ENCODE data around the gene ARID4B. TPM values are rescaled to one million over a fixed set of nuclear protein-coding genes. Genes with fewer than 3 reads are reported as not detected.
"Not testable (repeated sequence)": the region's sequence is repeated elsewhere in the genome, so short reads cannot be mapped to it uniquely, and the experiment has no call there.

The ARID4B gene
- total RNA-seq, 1 experiment from 2014 or later: 25.7 TPM

DNA sequence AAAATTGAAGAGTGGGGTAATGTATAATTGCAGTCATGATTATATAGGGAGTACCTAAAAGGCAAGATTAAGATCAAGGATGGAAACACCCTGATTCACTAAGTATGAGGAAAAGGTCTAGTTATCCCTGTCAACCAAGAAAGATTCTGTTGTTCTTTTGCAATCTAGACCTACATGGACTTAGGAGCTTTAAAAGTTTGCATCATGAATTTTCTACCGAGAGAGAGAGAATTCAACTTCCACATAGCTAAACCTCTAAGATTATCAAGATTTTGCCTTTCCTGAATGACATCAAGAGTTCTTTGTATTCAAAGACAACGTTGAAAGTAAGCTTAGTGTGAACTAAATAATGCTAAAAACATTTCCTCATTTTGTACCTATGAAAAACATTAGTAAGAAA is 88.1 kb downstream of the ARID4B start:
- no peak for DNase-seq (ENCODE audit: extremely low read depth, low read depth)

DNA sequence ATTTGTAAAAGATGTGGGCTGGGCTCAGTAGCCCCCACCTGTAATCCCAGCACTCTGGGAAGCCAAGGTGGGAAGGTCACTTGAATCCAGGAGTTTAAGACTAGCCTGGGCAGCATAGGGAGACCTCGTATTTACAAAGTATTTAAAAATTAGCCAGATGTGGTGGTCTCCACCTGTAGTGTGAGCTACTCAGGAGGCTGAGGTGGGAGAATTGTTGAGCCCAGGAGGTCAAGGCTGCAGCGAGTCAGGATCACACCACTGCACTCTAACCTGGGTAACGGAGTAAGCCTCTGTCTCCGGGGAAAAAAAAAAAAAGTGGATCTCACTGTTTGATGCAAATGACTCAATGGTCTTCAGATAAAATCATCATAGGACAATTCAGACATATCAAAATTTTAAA is 89.4 kb downstream of the ARID4B start:
- no peak for DNase-seq (ENCODE audit: extremely low read depth, low read depth)

GRCh38 chr1:235236128-235236527 is 91.9 kb downstream of the ARID4B start:
- no peak for DNase-seq (ENCODE audit: extremely low read depth, low read depth)

- DNase-seq (ENCODE audit: extremely low read depth, low read depth): no peak
These were observed 98.1 kb downstream of the ARID4B start for GRCh38 chr1:235229868-235230267.

DNA sequence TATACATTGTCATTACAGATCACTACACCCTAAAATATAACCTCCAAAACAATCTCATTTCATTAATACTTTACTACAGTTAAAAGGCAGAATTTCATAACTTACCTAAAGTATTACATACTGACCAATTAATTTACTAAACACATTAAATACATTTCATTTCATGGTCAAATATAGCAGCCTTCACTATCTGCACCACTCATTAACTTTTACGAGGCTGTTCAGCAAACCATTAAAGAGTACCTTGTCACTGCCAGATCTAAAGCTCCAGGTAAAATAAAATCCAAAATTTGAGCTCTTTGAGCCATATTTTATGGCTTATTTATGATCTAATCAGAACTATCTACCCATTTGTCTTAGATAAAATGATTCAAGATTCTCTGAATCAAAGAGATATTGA is 100.6 kb downstream of the ARID4B start:
- DNase-seq (ENCODE audit: extremely low read depth, low read depth): no peak

DNA sequence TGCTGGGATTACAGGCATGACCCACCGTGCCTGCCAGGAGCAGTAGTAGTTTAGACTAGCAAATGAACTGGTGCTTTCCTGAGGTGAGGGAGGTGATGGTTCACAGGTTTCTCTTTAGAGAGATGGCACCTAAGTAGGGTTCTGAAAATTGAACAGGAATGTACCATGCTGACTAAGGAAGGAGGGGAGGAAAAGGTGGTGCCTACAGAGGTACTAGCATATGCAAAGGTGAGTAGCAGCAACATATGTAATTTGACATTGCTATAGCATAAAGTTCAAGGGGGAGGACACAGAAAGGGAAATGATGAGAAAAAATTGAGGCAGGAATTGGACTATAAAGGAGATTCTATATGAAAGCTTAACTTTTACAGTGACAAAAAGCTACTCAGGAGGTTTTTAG is 101.0 kb downstream of the ARID4B start:
- no peak for DNase-seq (ENCODE audit: extremely low read depth, low read depth)

DNA sequence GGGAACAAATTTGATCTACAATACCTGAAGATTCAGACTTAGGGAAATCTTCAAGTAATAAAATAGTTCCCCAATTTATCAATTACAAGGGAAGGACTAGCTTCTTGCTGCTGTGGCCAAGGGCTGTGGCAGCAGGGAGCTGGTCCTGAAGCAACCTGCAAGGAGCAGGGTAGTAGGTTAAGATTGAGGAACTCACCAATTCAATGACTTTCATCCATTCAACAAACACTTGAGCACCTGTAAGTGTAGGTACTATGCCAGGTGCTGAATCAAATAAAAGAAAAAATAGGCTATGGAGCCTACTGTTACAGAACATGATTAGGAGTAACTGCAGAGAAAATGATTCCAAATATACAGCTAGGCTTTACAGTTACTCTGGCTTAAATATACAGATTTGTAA is 102.7 kb downstream of the ARID4B start:
- no peak for DNase-seq (ENCODE audit: extremely low read depth, low read depth)

DNA sequence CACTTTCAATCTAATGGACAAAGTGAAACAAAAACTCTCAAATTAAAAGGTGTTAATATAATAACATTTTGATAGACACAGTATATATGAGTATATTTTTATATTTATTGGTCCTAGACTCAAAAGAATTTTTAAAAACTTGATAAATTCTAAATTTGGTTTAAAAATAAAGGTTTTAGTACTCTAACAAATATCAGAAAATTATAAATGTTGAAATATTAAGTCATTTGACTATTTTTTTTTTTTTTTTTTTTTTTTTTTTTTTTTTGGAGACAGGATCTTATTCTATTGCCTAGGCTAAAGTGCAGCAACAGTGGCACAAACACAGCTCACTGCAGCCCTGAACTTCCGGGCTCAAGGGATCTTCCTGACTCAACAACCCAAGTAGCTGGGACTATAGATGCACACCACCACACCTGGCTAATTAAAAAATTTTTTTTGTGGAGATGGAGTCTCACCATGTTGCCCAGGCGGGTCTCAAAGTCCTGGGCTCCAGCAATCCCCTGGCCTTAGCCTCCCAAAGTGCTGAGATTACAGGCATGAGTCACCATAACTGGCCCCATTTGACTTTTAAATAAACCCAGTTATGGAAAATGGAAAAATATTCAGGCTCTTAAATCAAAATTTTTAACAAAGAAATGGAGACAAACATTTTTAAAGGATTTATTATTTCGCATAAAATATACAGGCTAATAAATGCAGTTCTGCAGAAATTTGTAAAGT is 106.2 kb downstream of the ARID4B start:
- no peak for DNase-seq (ENCODE audit: extremely low read depth, low read depth)

GRCh38 chr1:235215453-235215852 is 112.5 kb downstream of the ARID4B start:
- no peak for DNase-seq (ENCODE audit: extremely low read depth, low read depth)

- not testable (repeated sequence) for DNase-seq (ENCODE audit: extremely low read depth, low read depth)
These were observed 113.0 kb downstream of the ARID4B start for GRCh38 chr1:235214962-235215361.

DNA sequence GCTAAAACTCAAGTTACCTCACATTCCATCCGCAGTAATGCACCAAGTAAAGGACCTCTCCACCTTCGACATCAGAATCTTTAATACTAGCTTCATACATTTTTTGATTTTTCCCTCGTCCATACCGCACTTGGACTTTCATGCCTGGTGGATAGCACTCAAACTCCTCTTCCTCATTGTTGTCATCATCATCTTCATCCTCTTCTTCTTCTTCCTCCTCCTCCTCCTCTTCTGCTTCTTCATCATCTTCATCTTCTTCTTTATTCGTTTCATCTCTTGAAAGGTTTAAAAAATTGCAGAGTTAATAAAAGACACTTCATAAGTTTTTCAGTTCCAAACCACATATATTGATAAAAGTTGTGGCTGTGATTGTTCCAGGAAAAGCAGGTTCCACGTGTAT is 114.2 kb downstream of the ARID4B start:
- DNase-seq (ENCODE audit: extremely low read depth, low read depth): no peak

GRCh38 chr1:235211517-235211916 is 116.5 kb downstream of the ARID4B start:
- DNase-seq (ENCODE audit: extremely low read depth, low read depth): no peak

GRCh38 chr1:235207209-235207565 is 120.8 kb downstream of the ARID4B start:
- DNase-seq (ENCODE audit: extremely low read depth, low read depth): no peak

DNA sequence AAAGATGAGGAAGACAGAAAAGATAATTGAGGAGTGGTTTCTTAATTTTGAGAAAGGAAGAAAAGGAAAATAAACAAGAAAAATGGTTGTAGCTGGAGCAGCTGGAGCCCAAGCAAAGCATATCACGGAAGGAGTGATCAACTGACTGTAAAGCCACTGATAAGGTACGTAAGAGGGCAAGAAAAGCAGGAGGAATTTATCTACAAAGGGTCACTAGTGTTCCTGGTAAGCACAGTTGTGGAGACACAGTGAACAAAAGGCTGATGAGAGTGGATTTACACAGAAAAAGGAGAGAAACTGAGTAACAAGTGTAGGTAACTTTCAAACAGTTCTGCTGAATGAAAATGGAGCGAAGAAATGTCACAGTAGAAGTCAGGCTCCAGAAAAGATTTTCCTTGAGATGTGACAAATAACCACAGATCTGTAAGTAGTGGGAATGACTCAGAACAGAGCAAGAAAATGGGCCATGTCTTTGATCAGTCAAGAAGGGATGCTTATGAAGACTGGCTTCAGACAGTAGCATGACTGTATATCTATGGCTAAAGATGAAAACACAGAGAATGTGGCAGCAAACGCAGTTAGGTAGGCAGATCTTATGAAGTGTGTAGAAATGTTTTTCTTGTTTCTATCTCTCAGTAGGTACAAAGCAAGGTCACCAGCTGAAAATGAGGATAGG is 121.3 kb downstream of the ARID4B start:
- DNase-seq (ENCODE audit: extremely low read depth, low read depth): no peak

DNA sequence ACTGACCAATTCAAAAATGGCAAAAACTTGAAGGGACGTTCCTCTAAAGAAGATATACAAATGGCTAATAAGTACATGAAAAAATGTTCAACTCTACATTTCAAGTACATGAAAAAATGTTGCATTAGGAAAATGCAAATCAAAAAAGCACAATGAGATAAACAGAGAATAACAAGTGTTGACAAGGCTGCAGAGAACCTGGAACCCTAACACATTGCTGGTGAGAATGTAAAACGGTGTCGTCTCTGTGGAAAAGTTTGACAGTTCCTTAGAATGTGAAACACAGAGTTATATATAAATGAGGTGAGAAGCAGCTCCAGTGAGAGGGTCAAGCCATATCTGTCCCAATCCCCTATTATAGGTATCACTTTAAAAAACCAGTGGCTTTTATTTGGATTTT is 122.3 kb downstream of the ARID4B start:
- DNase-seq (ENCODE audit: extremely low read depth, low read depth): no peak

DNA sequence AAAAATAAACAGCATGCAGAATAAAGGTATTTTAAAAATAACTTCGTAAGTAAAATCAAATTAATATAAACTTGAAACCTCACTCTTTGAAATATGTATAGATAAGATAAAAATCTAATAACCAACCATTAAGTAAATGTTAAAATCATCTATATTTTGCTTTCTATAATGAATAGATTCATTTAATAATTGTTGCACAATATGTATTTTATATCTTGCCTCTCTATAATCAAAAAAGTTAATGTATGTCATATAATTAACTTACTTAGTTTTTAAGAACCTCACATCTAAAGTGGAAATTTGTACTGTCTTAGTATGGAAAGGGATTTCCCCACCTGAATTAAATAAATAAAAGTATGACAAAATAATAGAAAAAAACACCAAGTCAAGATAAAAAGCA is 124.6 kb downstream of the ARID4B start:
- no peak for DNase-seq (ENCODE audit: extremely low read depth, low read depth)

DNA sequence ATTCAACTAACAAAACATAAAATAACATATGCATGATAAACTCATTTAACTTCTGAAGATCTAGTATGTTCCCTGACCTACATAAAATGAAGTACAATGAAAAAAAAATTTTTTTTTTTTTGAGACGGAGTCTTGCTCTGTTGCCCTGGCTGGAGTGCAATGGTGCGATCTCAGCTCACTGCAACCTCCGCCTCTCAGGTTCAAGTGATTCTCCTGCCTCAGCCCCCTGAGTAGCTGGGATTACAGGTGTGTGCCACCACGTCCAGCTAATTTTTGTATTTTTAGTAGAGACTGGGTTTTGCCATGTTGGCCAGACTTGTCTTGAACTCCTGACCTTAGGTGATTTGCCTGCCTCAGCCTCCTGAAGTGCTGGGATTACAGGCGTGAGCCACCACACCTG is 125.5 kb downstream of the ARID4B start:
- not testable (repeated sequence) for DNase-seq (ENCODE audit: extremely low read depth, low read depth)

DNA sequence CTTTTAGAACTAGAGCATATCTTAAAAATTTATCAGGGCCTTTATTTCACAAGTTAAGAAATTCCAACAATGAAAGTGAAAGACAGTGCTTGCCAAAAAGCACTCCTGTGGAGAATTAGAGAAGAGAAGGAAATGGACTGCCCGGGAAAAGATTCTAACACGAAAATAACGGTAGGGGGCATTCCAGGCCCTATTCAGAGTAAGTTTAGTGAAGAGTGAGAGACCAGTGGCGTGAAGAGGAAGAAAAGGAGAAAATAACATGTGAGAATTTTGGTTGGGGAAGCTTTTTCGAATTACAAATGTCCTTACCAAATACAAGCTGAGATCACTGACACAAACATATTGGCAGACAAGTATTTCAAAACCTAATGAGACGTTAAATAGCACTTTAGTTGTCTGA is 128.5 kb downstream of the ARID4B start:
- DNase-seq (ENCODE audit: extremely low read depth, low read depth): peak; percentile 41

GRCh38 chr1:235190431-235190830 is 137.5 kb downstream of the ARID4B start:
- DNase-seq (ENCODE audit: extremely low read depth, low read depth): no peak

GRCh38 chr1:235187316-235187715 is 140.7 kb downstream of the ARID4B start:
- DNase-seq (ENCODE audit: extremely low read depth, low read depth): no peak

DNA sequence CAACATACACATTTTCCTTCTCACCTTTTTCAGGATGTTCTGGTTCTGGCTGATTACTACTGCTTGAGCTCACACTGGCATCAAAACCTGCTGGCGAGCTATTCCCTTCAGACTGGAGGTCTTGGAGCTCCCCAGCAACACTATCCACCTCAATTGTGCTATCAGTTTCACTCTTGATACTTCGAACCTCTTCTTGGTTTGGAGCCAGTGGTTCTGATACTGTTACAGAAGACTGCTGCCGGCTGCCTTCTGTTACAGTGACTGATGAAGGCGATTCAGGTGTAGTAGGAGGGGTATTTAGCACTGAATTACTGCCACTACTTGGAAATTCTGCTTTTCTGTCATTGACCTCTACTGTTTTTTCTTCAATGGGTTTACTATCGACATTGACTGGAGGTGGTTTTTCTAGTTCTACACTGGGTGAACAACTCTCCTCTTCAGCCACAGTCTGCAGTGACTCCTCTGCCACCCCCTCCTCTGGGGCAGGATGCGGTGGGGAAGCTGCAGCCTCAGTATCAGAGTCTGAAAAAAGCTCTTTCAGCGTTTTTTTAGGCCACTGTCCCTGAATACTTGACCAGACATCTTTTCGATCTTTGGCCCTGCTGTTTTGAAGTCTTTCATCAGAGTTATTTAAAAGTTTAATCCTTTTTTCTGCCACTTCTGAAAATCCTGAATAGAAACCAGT is 146.3 kb downstream of the ARID4B start:
- DNase-seq (ENCODE audit: extremely low read depth, low read depth): no peak

DNA sequence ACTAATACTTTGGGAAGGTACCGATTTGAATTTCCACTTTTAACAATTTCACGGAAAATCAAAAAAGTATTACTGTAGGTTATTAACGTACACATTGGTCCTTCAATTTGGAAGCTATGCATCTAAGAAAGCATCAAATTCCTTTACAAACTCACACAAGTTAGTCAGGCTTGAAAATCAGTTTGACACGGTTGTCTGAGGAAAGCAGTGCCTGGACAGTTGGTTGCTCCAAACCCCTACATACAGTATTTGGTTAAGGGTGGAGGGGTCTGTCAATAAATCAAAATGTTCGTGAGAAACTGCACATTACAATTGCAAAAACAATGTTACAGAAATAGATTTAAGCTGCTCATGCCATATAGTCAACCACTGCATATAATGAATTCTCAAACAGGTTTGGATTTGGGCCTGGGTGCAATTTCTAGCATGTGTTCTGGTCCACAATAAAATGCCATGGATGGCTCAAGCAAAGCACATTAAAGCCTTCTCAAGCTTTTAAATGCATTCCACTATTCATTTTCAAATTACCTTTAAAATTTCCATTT is 147.0 kb downstream of the ARID4B start:
- no peak for DNase-seq (ENCODE audit: extremely low read depth, low read depth)

Data from NCI-H460 (cell line).